Right ventricle myocardium superior (tissue), 1 donor: Measurements from ENCODE around the gene OR14K1. TPM values are rescaled to one million over a fixed set of nuclear protein-coding genes. Genes with fewer than 3 reads are reported as not detected.

Source experiments
- total RNA-seq: library from RNA; stranded (reverse); fragmentation: NEBNext Ultra II Directional; extraction: Animal tissue kit (Norgen Biotek cat#: 25700); gene quantifications from one replicate; pipeline ENCODE4 v1.2.1, GENCODE V29; 2021
- donor health status: DM: no; HTN: yes; CAD: no; lungs with severe emphysema.

OR14K1 gene
- total RNA-seq, 1 donor from 2014 or later = not detected

Other genes starting within 250 kb of the OR14K1 start
- 0.03 TPM for gene OR2C3, start 202.2 kb upstream of the OR14K1 start, total RNA-seq
- gene GCSAML, start 189.5 kb upstream of the OR14K1 start, total RNA-seq = 0.24 TPM
- not detected for gene OR2G2, start 150.3 kb upstream of the OR14K1 start, total RNA-seq
- gene OR2G3, start 133.0 kb upstream of the OR14K1 start, total RNA-seq = not detected
- not detected for gene OR13G1, start 58.9 kb upstream of the OR14K1 start, total RNA-seq
- gene OR6F1, start 22.0 kb upstream of the OR14K1 start, total RNA-seq = not detected
- gene OR14A2, start 9.5 kb downstream of the OR14K1 start, total RNA-seq = not detected
- gene OR1C1, start 21.9 kb downstream of the OR14K1 start, total RNA-seq = not detected
- not detected for gene OR14A16, start 85.5 kb downstream of the OR14K1 start, total RNA-seq
- gene OR11L1, start 103.3 kb downstream of the OR14K1 start, total RNA-seq = not detected
- 0.13 TPM for gene TRIM58, start 118.6 kb downstream of the OR14K1 start, total RNA-seq
- not detected for gene OR2W3, start 157.0 kb downstream of the OR14K1 start, total RNA-seq
- not detected for gene OR2T8, start 181.6 kb downstream of the OR14K1 start, total RNA-seq
- gene OR2AJ1, start 186.3 kb downstream of the OR14K1 start, total RNA-seq = not detected
- gene OR2L8, start 210.2 kb downstream of the OR14K1 start, total RNA-seq = not detected
- not detected for gene OR2AK2, start 226.6 kb downstream of the OR14K1 start, total RNA-seq